Uterus (tissue), 2 donors: Measurements from ENCODE around the gene THAP9.

Experiments
- POLR2A ChIP-seq, 2 donors: fragments of 450-650 bp; IDR thresholded peaks; one replicate each; pipeline ENCODE4 v1.6.1; 2016; ENCODE audit warnings: antibody characterized with exemption in 2 of 2, mild to moderate bottlenecking in 1 of 2, moderate library complexity in 1 of 2
- TF ChIP-seq, protein P1 (sequence below), 4 experiments: fragments of 200-600 bp in 2 of 4; fragments of 450-650 bp in 2 of 4; sonication (generic) in 2 of 4; IDR thresholded peaks; one replicate each; pipeline ENCODE4 v1.5.1; 2016 to 2019; ENCODE audit warnings: antibody characterized with exemption in 4 of 4, mild to moderate bottlenecking in 2 of 4, moderate library complexity in 1 of 4

DNA sequence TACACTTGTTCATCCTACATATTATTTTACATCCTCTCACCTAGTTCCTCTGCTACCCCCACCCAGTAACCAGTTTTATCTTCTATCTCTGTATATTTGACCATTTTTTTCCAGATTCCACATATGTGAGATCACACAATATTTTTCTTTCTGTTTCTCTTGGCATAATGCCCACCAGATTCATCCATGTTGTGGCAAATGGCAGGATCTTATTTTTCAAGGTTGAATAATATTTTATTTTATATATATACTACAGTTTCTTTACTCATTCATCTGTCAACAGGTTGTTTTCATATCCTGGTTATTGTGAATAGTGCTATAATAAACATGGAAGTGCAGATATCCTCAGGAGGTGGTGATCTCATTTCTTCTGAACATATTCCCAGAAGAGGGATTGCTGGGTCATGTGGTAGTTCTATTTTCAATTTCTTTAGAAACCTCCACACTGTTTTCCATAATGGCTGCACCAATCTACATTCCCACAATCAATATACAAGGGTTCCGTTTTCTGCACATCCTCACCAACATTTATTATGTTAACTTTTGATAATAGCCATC, 48.2 kb downstream of the THAP9 start:
- TF ChIP-seq, protein P1, sequence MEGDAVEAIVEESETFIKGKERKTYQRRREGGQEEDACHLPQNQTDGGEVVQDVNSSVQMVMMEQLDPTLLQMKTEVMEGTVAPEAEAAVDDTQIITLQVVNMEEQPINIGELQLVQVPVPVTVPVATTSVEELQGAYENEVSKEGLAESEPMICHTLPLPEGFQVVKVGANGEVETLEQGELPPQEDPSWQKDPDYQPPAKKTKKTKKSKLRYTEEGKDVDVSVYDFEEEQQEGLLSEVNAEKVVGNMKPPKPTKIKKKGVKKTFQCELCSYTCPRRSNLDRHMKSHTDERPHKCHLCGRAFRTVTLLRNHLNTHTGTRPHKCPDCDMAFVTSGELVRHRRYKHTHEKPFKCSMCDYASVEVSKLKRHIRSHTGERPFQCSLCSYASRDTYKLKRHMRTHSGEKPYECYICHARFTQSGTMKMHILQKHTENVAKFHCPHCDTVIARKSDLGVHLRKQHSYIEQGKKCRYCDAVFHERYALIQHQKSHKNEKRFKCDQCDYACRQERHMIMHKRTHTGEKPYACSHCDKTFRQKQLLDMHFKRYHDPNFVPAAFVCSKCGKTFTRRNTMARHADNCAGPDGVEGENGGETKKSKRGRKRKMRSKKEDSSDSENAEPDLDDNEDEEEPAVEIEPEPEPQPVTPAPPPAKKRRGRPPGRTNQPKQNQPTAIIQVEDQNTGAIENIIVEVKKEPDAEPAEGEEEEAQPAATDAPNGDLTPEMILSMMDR (IDR thresholded peaks at IDR 0.05), result no peak
- TF ChIP-seq POLR2A (IDR thresholded peaks at IDR 0.05), result no peak
